Stimulated activated CD4-positive, alpha-beta T cell treated with anti-CD3 and anti-CD28 coated beads, Interleukin-1b, Interleukin-23, amount 100 ng/mL, for 1 hour (primary cell): ENCODE measurements around the gene GNRHR.

Experiments used
- DNase-seq, 2 donors: peaks; one replicate each; pipeline ENCODE4 v3.0.0-alpha.2; 2020; ENCODE audit warnings: low read depth in 2 of 2

Gene GNRHR

GRCh38 chr4:67700116-67700737 lies 54.0 kb downstream of the GNRHR start:
- DNase-seq: no peak

GRCh38 chr4:67699603-67700002 lies 54.6 kb downstream of the GNRHR start:
- DNase-seq: no peak

- no peak for DNase-seq
These were observed 56.1 kb downstream of the GNRHR start for GRCh38 chr4:67697860-67698687.

GRCh38 chr4:67696061-67696460 lies 58.1 kb downstream of the GNRHR start:
- no peak for DNase-seq

GRCh38 chr4:67694662-67695061 lies 59.5 kb downstream of the GNRHR start:
- no peak for DNase-seq

GRCh38 chr4:67691328-67691727 lies 62.9 kb downstream of the GNRHR start:
- DNase-seq: no peak
